ENCODE data around the gene PRKCA. TPM values are rescaled to one million over a fixed set of nuclear protein-coding genes. Genes with fewer than 3 reads are reported as not detected.

Gene PRKCA
- total and polyA plus RNA-seq, 2 of the 13 experiments (the other 11 are each of a cell fraction or from before 2014, with no cell fraction given), result 18.5 to 21.5 TPM

GRCh38 chr17:66663041-66663606, 360.7 kb downstream of the PRKCA start:
- Histone ChIP-seq H3K9me3 (ENCODE audit: low read length) (no peaks in the 10 kb centered on the region), H3K4me3 (replicated peaks in 1 of 3; ENCODE audit: insufficient read depth in 1 of 3, low read depth in 2 of 3, low read length in 3 of 3) (no peak overlapping the region), H3K27ac (ENCODE audit: extremely low read length, insufficient read depth, low read length) (no peak overlapping the region), H3K4me2 (ENCODE audit: low read depth, low read length) (no peak overlapping the region), H3K27me3 (ENCODE audit: control insufficient read depth in 1 of 2, insufficient read depth in 2 of 2, low read length in 2 of 2) (no peaks in the 10 kb centered on the region), H3K79me2 (ENCODE audit: insufficient read depth, low read length) (no peaks in the 10 kb centered on the region), H3K9ac (ENCODE audit: insufficient read depth, low read depth, low read length) (no peak overlapping the region), H3K36me3 (replicated peaks in 1 of 2; ENCODE audit: control insufficient read depth in 1 of 2, insufficient read depth in 2 of 2, low read length in 2 of 2) (peaks cover 1 to 7% of the 10 kb centered on the region in 2 experiments; a peak in 1 of 5 replicates), H2AFZ (ENCODE audit: low read length) (no peak overlapping the region), H3K4me1 (ENCODE audit: insufficient read depth, low read length) (peaks cover 5% of the 10 kb centered on the region; the same call in 1 of the 2 replicates), H4K20me1 (ENCODE audit: insufficient read depth, low read length) (no peaks in the 10 kb centered on the region)
- ATAC-seq (no peak), DNase-seq (ENCODE audit: low spot score) (no peak), FAIRE-seq (no peak)
- 91% methylated on average over 12 of the region's 12 CpGs for WGBS (ENCODE audit: low lambda C conversion rate)
- ChIA-PET CTCF (ENCODE audit: low intra/inter-chr PET ratio, low total read pairs) (no interaction called here), POLR2A (no interaction called here)
- in situ Hi-C loops (cut with HindIII; ENCODE audit: extremely low pct_ligation_motif_present, low pct_unique_long_range_greater_than_20kb), result no loop called here
- intact Hi-C loops (cut with micrococcal nuclease; ENCODE audit: unreplicated experiment), result no loop called here
- no TSS peak for BruUV-seq (replicated peaks)
- TF ChIP-seq BHLHE40 (IDR thresholded peaks at IDR 0.05; ENCODE audit: low read length) (no peak), ZNF557 (CRISPR knock-in tag; IDR thresholded peaks at IDR 0.05) (no peak), DMAP1 (CRISPR knock-in tag; IDR thresholded peaks at IDR 0.05) (no peak), MLX (CRISPR knock-in tag; IDR thresholded peaks at IDR 0.05) (no peak), ZBTB21 (CRISPR knock-in tag; IDR thresholded peaks at IDR 0.05) (no peak), SAP130 (CRISPR knock-in tag; IDR thresholded peaks at IDR 0.05; ENCODE audit: low read depth) (no peak), ZNF142 (CRISPR knock-in tag; IDR thresholded peaks at IDR 0.05) (no peak), NFE2L2 (IDR thresholded peaks at IDR 0.05; ENCODE audit: low read length) (no peak), U2AF2 (IDR thresholded peaks at IDR 0.05; ENCODE audit: low read depth, low read length) (no peak), ZBTB25 (CRISPR knock-in tag; IDR thresholded peaks at IDR 0.05) (no peak), PHF8 (CRISPR knock-in tag; IDR thresholded peaks at IDR 0.05) (no peak), AGO2 (optimal IDR thresholded peaks at IDR 0.05; ENCODE audit: low read depth, low read length) (no peak), HMGXB4 (CRISPR knock-in tag; IDR thresholded peaks at IDR 0.05; ENCODE audit: borderline replicate concordance in 1 of 2, low read depth in 1 of 2) (no peak), ZKSCAN5 (CRISPR knock-in tag; IDR thresholded peaks at IDR 0.05) (no peak), ZNF747 (CRISPR knock-in tag; IDR thresholded peaks at IDR 0.05; ENCODE audit: borderline replicate concordance) (no peak), ZNF501 (CRISPR knock-in tag; IDR thresholded peaks at IDR 0.05) (no peak)

All from HepG2 (cell line).